GM12878 (cell line): ENCODE data around the gene FOXJ3.

ENCODE experiments used
- BACH1 ChIP-seq: fragments of 450-650 bp; IDR thresholded peaks from 2 replicates; pipeline ENCODE4 v1.6.1; 2017; ENCODE audit warnings: mild to moderate bottlenecking, borderline replicate concordance
- CTCF ChIP-seq, 3 experiments: IDR thresholded peaks in 2 of 3; conservative IDR thresholded peaks in 1 of 3; 2 replicates each; pipeline ENCODE4 v1.5.1; 2011; ENCODE audit warnings: low read depth in 3 of 3, low read length in 3 of 3, mild to moderate bottlenecking in 3 of 3, control low read depth in 2 of 3, moderate library complexity in 2 of 3, inconsistent platforms in 1 of 3, mixed read lengths in 1 of 3; ENCODE audit not compliant: control insufficient read depth in 2 of 3, insufficient read depth in 1 of 3; ENCODE audit errors: extremely low read depth in 1 of 3
- EP300 ChIP-seq, 2 experiments: fragments of 150-350 bp in 1 of 2; IDR thresholded peaks; 2 replicates each; pipeline ENCODE4 v1.6.1; 2011 to 2012; ENCODE audit warnings: low read depth in 2 of 2, low read length in 2 of 2, borderline replicate concordance in 1 of 2, improper control_type of control experiment in 1 of 2, inconsistent platforms in 1 of 2; ENCODE audit not compliant: control insufficient read depth in 1 of 2
- HDGF ChIP-seq: fragments of 450-650 bp; IDR thresholded peaks from 2 replicates; pipeline ENCODE4 v1.6.1; 2016; ENCODE audit warnings: antibody characterized with exemption
- RAD51 ChIP-seq: fragments of 450-650 bp; IDR thresholded peaks from 2 replicates; pipeline ENCODE4 v1.6.1; 2016; ENCODE audit warnings: moderate library complexity, mild to moderate bottlenecking, inconsistent platforms
- SP1 ChIP-seq: IDR thresholded peaks from one replicate; pipeline ENCODE4 v1.6.1; 2011; ENCODE audit warnings: low read depth, low read length
- TCF3 ChIP-seq: IDR thresholded peaks from 2 replicates; pipeline ENCODE4 v1.6.1; 2012; ENCODE audit warnings: low read depth, mild to moderate bottlenecking, low read length, borderline replicate concordance; ENCODE audit not compliant: insufficient read depth
- USF1 ChIP-seq: IDR thresholded peaks from 2 replicates; pipeline ENCODE4 v1.6.1; 2011; ENCODE audit warnings: borderline replicate concordance, low read depth, mild to moderate bottlenecking, moderate library complexity, mixed read lengths, low read length; ENCODE audit not compliant: insufficient read depth; ENCODE audit errors: extremely low read length
- ZNF384 ChIP-seq: IDR thresholded peaks from 2 replicates; pipeline ENCODE4 v1.6.1; 2012; ENCODE audit warnings: low read depth, mild to moderate bottlenecking, low read length, improper control_type of control experiment, borderline replicate concordance

GRCh38 chr1:42155362-42155761 is 179.7 kb downstream of the FOXJ3 start:
- TF ChIP-seq BACH1 (no peak), TCF3 (no peak), RAD51 (no peak), USF1 (no peak), CTCF (IDR thresholded peaks at IDR 0.05 in 2 of 3, conservative IDR thresholded peaks at IDR 0.05 in 1 of 3; ENCODE audit: control insufficient read depth in 2 of 3, extremely low read depth in 1 of 3, insufficient read depth in 1 of 3, low read depth in 3 of 3, low read length in 3 of 3) (no peak), HDGF (no peak), SP1 (no peak), EP300 (IDR thresholded peaks at IDR 0.05; ENCODE audit: borderline replicate concordance in 1 of 2, control insufficient read depth in 1 of 2, low read depth in 2 of 2, low read length in 2 of 2) (no peak), ZNF384 (no peak)
